Uterus (tissue), 4 donors: ENCODE data around the gene RNF225. TPM values are rescaled to one million over a fixed set of nuclear protein-coding genes. Genes with fewer than 3 reads are reported as not detected.

Experiments
- DNase-seq, 2 donors: peaks; one replicate each; pipeline ENCODE4 v3.0.0-alpha.2; 2019 to 2020
- H3K27ac ChIP-seq, 2 donors: fragments of 200-600 bp; sonication (generic); 1 replicate in 1 of 2; 2 replicates in 1 of 2; pipeline ENCODE4 v1.5.1; 2016 to 2018
- H3K27me3 ChIP-seq, 2 donors: fragments of 200-600 bp; sonication (generic); one replicate each; pipeline ENCODE4 v1.5.1; 2018 to 2019; ENCODE audit warnings: control low read depth in 1 of 2
- H3K36me3 ChIP-seq, 2 donors: fragments of 200-600 bp; sonication (generic); one replicate each; pipeline ENCODE4 v1.5.1; 2019; ENCODE audit warnings: control low read depth in 1 of 2
- H3K4me1 ChIP-seq, 2 donors: fragments of 200-600 bp; sonication (generic); one replicate each; pipeline ENCODE4 v1.5.1; 2018 to 2019; ENCODE audit warnings: control low read depth in 1 of 2
- H3K4me3 ChIP-seq, 2 donors: fragments of 200-600 bp; sonication (generic); 1 replicate in 1 of 2; 2 replicates in 1 of 2; pipeline ENCODE4 v1.5.1; 2018 to 2019; ENCODE audit warnings: mild to moderate bottlenecking in 1 of 2
- H3K9me3 ChIP-seq, 2 donors: fragments of 200-600 bp; sonication (generic); one replicate each; pipeline ENCODE4 v1.5.1; 2019; ENCODE audit warnings: control low read depth in 1 of 2
- CTCF ChIP-seq, 4 experiments: fragments of 200-600 bp in 2 of 4; fragments of 450-650 bp in 2 of 4; sonication (generic) in 2 of 4; IDR thresholded peaks; one replicate each; pipeline ENCODE4 v1.5.1; 2016 to 2019; ENCODE audit warnings: antibody characterized with exemption in 4 of 4, mild to moderate bottlenecking in 2 of 4, moderate library complexity in 1 of 4
- POLR2A ChIP-seq, 2 donors: fragments of 450-650 bp; IDR thresholded peaks; one replicate each; pipeline ENCODE4 v1.6.1; 2016; ENCODE audit warnings: antibody characterized with exemption in 2 of 2, mild to moderate bottlenecking in 1 of 2, moderate library complexity in 1 of 2
- intact Hi-C: fragments of 100-400 bp; cut with DNase I; formaldehyde crosslinking; loops from one replicate; pipeline ENCODE4 v1.15.1; 2023; ENCODE audit warnings: low total_unique reads
- total RNA-seq, 4 donors: library from RNA; depleted of rRNA in 3 of 4; stranded (reverse); fragments of >200 nt in 3 of 4; gene quantifications; one replicate each; pipeline versions ENCODE4 v1.1.0 to v1.2.4, GENCODE V29; 2014 to 2023
- donor health status: DM: yes; HTN: yes; CAD: no.

RNF225 gene
- total RNA-seq, 4 donors from 2014 or later = not detected

DNA sequence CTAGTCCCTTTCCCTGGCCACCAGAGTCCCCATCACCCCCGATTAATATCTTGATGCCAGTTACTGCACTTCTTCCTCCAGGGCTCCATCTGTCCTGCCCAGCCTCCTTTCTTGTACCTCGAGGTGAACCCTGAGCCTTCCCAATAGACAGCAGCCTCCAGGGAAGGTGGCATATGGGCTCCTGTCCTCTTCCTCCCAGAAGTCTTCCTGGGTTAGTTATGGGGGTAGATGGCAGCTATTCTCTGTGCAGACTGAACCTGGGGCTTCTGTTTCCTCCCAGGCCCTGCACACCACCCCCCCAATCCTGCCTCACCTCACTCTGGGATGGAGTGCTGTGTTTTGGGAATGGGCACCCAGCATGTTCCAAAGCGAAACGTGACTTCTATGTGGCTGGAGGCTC, 2.6 kb downstream of the RNF225 start:
- Histone ChIP-seq H3K4me3 (no peak overlapping the region), H3K9me3 (no peaks in the 10 kb centered on the region), H3K27ac (no peak overlapping the region), H3K27me3 (peaks cover 0 to 5% of the 10 kb centered on the region in 2 donors), H3K4me1 (peaks cover 0 to 12% of the 10 kb centered on the region in 2 donors), H3K36me3 (no peaks in the 10 kb centered on the region)
- no peak for TF ChIP-seq POLR2A (IDR thresholded peaks at IDR 0.05)
- TF ChIP-seq CTCF (IDR thresholded peaks at IDR 0.05) = no peak
- no peak for DNase-seq
- intact Hi-C loops = no loop called here

DNA sequence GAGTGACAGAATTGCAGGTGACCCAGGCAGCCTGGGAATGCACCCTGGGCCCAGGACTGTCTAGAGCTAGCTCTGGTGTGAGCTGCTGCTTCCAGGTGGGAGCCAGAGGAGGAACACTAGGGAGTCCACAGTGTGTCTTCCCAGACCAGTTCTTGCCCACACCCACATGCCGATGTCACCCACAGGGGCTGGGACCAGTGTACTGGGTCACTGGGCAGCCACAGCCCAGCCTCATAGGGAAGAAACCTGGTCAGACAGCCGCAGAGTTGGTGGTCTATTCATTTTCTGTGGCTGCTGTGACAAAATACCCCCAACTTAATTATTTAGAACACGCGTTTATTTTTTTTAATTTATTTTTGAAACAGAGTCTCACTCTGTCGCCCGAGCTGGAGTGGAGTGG, 3.1 kb downstream of the RNF225 start:
- Histone ChIP-seq H3K9me3 (no peaks in the 10 kb centered on the region), H3K4me3 (no peak overlapping the region), H3K27ac (no peak overlapping the region), H3K4me1 (peaks cover 0 to 12% of the 10 kb centered on the region in 2 donors), H3K36me3 (no peaks in the 10 kb centered on the region), H3K27me3 (peaks cover 0 to 5% of the 10 kb centered on the region in 2 donors)
- no peak for DNase-seq
- intact Hi-C loops = no loop called here
- TF ChIP-seq POLR2A (IDR thresholded peaks at IDR 0.05) = no peak
- no peak for TF ChIP-seq CTCF (IDR thresholded peaks at IDR 0.05)

DNA sequence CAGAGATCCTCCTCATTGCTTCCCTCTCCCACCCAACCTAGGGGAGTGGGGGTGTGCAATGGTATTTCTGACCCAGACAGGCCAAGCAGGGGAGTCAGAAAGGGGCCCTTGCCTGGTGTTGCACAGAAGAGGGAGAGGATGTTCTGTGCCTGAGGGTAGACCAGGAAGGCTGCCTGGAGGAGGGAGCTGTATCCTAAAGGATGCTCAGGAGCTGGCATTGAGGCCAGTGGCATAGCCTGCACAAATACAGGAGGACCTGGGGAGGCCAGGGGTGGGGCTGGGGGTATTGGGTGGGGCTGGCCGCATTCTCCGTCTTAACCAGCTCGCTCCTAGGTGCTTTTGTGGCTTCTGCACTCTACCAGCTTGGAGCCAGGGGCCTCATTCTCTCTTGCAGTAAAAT, 4.4 kb downstream of the RNF225 start:
- no peak overlapping the region for H3K4me3 ChIP-seq
- H3K27me3 ChIP-seq = peaks cover 0 to 5% of the 10 kb centered on the region in 2 donors
- H3K9me3 ChIP-seq = no peaks in the 10 kb centered on the region
- DNase-seq = no peak
- intact Hi-C loops = no loop called here
- H3K36me3 ChIP-seq = no peaks in the 10 kb centered on the region
- no peak overlapping the region for H3K27ac ChIP-seq
- H3K4me1 ChIP-seq = peaks cover 0 to 12% of the 10 kb centered on the region in 2 donors
- TF ChIP-seq CTCF (IDR thresholded peaks at IDR 0.05) (no peak), POLR2A (IDR thresholded peaks at IDR 0.05) (no peak)

DNA sequence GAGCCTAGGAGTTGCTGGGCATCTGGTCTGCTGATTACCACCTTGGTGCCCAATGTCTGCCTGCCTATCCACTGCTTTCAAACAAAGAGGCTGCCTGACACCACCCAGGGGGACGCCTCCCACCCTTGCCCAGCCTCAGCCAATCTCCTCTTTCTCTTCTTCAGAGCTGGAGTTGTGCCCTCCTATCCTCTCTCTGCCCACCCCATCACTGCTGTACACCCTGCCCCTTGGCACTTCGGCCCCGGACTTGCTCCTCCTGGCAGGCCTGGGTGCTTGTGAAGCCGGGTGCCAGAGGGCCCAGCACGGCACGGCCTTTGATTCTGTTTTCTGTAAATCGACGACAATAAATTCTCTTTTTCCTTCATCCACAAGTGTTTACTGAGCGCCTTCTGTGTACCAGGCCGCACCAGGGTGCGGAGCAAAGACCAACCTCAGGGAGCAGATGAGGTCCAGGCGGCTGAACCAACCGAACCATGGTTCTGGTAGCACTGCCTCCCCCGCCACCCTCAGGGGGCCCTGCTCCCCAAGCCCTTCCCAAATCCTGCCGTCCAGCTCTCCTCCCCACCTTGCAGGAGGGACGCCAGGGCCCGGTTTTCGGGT, 5.0 kb downstream of the RNF225 start:
- no peak for DNase-seq
- Histone ChIP-seq H3K4me1 (peaks cover 0 to 12% of the 10 kb centered on the region in 2 donors), H3K27me3 (peaks cover 0 to 5% of the 10 kb centered on the region in 2 donors), H3K4me3 (peak overlapping the region; percentile 44 to 72), H3K36me3 (no peaks in the 10 kb centered on the region), H3K9me3 (no peaks in the 10 kb centered on the region), H3K27ac (peak overlapping the region; percentile 30 to 33)
- intact Hi-C loops = no loop called here
- TF ChIP-seq CTCF (IDR thresholded peaks at IDR 0.05) (no peak), POLR2A (IDR thresholded peaks at IDR 0.05) (no peak)

DNA sequence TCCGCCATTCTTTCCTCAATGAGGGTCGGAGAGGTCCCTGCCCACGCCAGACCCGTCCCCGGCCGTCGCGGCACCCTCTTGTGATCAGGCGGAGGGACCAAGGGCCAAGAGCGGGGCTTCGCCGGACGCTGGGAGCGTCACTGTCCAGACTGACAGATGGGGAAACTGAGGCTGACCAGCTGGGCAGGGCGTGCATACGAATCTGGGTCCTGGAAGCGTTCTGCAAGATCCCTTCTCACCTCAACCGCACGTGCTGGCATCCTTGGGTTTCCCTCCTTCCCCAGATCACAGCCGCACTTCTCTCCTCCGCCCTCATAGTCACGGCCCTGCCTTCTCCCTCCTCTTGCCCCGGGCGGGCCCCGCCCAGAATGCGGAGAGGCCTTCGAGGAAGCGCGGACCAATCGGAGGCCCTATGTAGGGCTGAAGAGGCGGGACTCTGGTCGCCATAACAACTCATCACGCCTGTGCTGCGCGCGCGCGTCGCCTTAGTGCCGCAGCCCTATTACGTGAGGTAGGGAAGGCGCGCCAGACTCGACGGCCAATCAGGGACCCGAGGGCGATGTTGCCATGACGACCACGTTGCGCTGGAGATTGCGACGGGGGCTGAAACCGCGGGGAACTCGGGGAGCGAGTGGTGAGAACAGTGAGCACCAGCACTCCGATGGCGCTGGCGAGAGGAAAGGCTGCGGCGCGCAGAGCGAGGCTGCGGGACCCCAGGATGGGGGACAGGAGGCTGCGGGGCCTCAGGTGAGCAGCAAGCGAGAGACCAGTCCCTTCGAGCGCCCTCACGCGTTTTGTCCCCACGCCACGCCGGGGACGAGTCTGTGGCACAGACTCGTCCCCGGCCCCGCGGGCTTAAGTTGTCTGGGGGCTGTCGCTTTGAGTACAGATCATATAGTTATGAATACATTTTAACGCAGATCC, 5.7 kb downstream of the RNF225 start:
- peaks cover 0 to 10% of the 10 kb centered on the region in 2 donors for H3K4me1 ChIP-seq
- no peaks in the 10 kb centered on the region for H3K36me3 ChIP-seq
- H3K27ac ChIP-seq = peak overlapping the region; percentile 47 to 68
- H3K9me3 ChIP-seq = no peaks in the 10 kb centered on the region
- H3K27me3 ChIP-seq = peaks cover 0 to 5% of the 10 kb centered on the region in 2 donors
- intact Hi-C loops = no loop called here
- TF ChIP-seq CTCF (IDR thresholded peaks at IDR 0.05) (peak in 1 of 4 experiments; percentile 10), POLR2A (IDR thresholded peaks at IDR 0.05) (peak; percentile 38 to 59)
- H3K4me3 ChIP-seq = peak overlapping the region; percentile 51 to 72
- DNase-seq = peak; percentile 99 to 100
